ENCODE data around the gene MPV17L2. TPM values are rescaled to one million over a fixed set of nuclear protein-coding genes. Genes with fewer than 3 reads are reported as not detected.

The MPV17L2 gene
- polyA plus RNA-seq, 1 donor from 2014 or later, result 17.7 TPM

DNA sequence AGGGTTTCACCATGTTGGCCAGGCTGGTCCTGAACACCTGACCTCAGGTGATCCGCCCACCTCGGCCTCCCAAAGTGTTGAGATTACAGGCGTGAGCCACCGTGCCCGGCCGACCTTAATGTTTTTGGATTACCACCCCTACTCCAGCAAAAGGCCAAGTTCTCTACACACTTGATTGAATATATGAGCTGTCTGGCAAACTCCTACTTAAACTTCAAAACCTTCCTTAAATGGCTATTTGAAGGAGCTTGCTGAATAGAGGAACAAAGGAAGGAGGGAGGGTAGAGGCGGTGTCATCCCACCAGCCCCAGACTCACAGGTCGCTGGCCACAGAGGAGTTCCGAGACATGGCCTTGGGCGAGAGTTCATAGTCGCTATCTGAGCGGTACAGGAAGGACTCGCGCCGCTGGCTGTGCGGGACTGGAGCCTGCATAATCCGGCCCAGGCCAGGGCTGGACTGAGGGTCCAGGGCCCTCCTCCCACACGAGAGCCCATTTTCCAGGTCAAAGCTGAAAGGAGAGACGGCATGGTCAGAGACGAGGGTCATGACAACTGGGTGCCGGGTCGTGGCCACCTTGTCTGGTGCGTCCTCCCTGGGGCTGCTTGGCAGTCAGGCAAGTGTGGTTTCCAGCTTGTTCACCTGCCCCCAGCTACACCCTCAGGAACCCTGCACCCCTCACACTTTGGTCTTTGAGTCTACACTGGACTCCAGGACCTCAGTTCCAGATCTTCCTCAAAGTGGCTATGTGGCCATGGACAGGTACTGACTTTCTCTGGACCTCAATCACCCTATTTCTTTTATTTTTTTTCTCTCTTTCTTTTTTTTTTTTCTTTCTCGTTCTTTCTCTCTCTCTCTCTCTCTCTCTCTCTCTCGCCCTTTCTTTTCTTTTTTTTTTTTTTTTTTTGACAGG is 29.1 kb downstream of the MPV17L2 start (continued):
- TF ChIP-seq SMC3 (conservative IDR thresholded peaks at IDR 0.05; ENCODE audit: poor library complexity), result no peak
- no peak for TF ChIP-seq MXI1 (conservative IDR thresholded peaks at IDR 0.05; ENCODE audit: poor library complexity, severe bottlenecking)
- no peak for TF ChIP-seq RAD21 (conservative IDR thresholded peaks at IDR 0.05)

- no peak overlapping the region for H3K27ac ChIP-seq (ENCODE audit: low read length)
Observed at GRCh38 chr19:18223860-18224524, 31.0 kb downstream of the MPV17L2 start.

More at GRCh38 chr19:18223860-18224524, 31.0 kb downstream of the MPV17L2 start:
- no peak overlapping the region for H2AFZ ChIP-seq (ENCODE audit: low read depth, low read length)
- no peak overlapping the region for H3K4me2 ChIP-seq (ENCODE audit: low read length)
- no peaks in the 10 kb centered on the region for H4K20me1 ChIP-seq (ENCODE audit: insufficient read depth)
- no peak overlapping the region for H3K9ac ChIP-seq (ENCODE audit: low read length)
- peaks cover 37% of the 10 kb centered on the region for H3K27me3 ChIP-seq (ENCODE audit: insufficient read depth, low read depth, low read length)
- no peaks in the 10 kb centered on the region for H3K9me3 ChIP-seq (ENCODE audit: low read length)
- TF ChIP-seq, protein P1, sequence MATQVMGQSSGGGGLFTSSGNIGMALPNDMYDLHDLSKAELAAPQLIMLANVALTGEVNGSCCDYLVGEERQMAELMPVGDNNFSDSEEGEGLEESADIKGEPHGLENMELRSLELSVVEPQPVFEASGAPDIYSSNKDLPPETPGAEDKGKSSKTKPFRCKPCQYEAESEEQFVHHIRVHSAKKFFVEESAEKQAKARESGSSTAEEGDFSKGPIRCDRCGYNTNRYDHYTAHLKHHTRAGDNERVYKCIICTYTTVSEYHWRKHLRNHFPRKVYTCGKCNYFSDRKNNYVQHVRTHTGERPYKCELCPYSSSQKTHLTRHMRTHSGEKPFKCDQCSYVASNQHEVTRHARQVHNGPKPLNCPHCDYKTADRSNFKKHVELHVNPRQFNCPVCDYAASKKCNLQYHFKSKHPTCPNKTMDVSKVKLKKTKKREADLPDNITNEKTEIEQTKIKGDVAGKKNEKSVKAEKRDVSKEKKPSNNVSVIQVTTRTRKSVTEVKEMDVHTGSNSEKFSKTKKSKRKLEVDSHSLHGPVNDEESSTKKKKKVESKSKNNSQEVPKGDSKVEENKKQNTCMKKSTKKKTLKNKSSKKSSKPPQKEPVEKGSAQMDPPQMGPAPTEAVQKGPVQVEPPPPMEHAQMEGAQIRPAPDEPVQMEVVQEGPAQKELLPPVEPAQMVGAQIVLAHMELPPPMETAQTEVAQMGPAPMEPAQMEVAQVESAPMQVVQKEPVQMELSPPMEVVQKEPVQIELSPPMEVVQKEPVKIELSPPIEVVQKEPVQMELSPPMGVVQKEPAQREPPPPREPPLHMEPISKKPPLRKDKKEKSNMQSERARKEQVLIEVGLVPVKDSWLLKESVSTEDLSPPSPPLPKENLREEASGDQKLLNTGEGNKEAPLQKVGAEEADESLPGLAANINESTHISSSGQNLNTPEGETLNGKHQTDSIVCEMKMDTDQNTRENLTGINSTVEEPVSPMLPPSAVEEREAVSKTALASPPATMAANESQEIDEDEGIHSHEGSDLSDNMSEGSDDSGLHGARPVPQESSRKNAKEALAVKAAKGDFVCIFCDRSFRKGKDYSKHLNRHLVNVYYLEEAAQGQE (IDR thresholded peaks at IDR 0.05; ENCODE audit: borderline replicate concordance), result no peak
- TF ChIP-seq MXI1 (conservative IDR thresholded peaks at IDR 0.05; ENCODE audit: poor library complexity, severe bottlenecking), result no peak
- TF ChIP-seq, protein P2, sequence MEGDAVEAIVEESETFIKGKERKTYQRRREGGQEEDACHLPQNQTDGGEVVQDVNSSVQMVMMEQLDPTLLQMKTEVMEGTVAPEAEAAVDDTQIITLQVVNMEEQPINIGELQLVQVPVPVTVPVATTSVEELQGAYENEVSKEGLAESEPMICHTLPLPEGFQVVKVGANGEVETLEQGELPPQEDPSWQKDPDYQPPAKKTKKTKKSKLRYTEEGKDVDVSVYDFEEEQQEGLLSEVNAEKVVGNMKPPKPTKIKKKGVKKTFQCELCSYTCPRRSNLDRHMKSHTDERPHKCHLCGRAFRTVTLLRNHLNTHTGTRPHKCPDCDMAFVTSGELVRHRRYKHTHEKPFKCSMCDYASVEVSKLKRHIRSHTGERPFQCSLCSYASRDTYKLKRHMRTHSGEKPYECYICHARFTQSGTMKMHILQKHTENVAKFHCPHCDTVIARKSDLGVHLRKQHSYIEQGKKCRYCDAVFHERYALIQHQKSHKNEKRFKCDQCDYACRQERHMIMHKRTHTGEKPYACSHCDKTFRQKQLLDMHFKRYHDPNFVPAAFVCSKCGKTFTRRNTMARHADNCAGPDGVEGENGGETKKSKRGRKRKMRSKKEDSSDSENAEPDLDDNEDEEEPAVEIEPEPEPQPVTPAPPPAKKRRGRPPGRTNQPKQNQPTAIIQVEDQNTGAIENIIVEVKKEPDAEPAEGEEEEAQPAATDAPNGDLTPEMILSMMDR (IDR thresholded peaks at IDR 0.05; ENCODE audit: poor library complexity, severe bottlenecking), result no peak
- no peak for TF ChIP-seq POLR2AphosphoS5 (IDR thresholded peaks at IDR 0.05)
- no peak for TF ChIP-seq EP300 (conservative IDR thresholded peaks at IDR 0.05; ENCODE audit: poor library complexity, severe bottlenecking)
- no peak for TF ChIP-seq RAD21 (conservative IDR thresholded peaks at IDR 0.05)
- TF ChIP-seq EZH2 (IDR thresholded peaks at IDR 0.05; ENCODE audit: borderline replicate concordance, insufficient read depth, low read length, poor library complexity, severe bottlenecking), result no peak
- TF ChIP-seq SMC3 (conservative IDR thresholded peaks at IDR 0.05; ENCODE audit: poor library complexity), result no peak
- no peak for TF ChIP-seq TAF1 (IDR thresholded peaks at IDR 0.05; ENCODE audit: low read depth)
- peak overlapping the region; percentile 66 for H3K4me3 ChIP-seq (ENCODE audit: low read length)
- H3K79me2 ChIP-seq (replicated peaks; ENCODE audit: insufficient read depth, low read length), result no peaks in the 10 kb centered on the region
- no peaks in the 10 kb centered on the region for H3K36me3 ChIP-seq (ENCODE audit: insufficient read depth, low read length)
- H3F3A ChIP-seq (ENCODE audit: insufficient read depth, low read length, poor library complexity, severe bottlenecking), result no peaks in the 10 kb centered on the region
- H3K9me2 ChIP-seq (ENCODE audit: insufficient read depth, low read length), result no peaks in the 10 kb centered on the region
